Stomach (tissue), 9 donors: Measurements from ENCODE around the gene RTBDN. TPM values are rescaled to one million over a fixed set of nuclear protein-coding genes. Genes with fewer than 3 reads are reported as not detected.

Source experiments
- DNase-seq, 2 donors: peaks; one replicate each; pipeline versions ENCODE4 v3.0.0 to v3.0.0-alpha.2; 2013 to 2019
- H3K27ac ChIP-seq, 5 donors: fragments of 200-600 bp in 4 of 5; sonication (generic) in 4 of 5; one replicate each; pipeline ENCODE4 v1.5.1; 2013 to 2019; ENCODE audit warnings: mild to moderate bottlenecking in 1 of 5, moderate library complexity in 1 of 5
- H3K27me3 ChIP-seq, 3 donors: fragments of 200-600 bp; sonication (generic); one replicate each; pipeline ENCODE4 v1.5.1; 2017 to 2019; ENCODE audit warnings: mixed run types in 1 of 3
- H3K36me3 ChIP-seq, 4 donors: fragments of 200-600 bp; sonication (generic); 1 replicate in 3 of 4; 2 replicates in 1 of 4; pipeline ENCODE4 v1.5.1; 2016 to 2019
- H3K4me1 ChIP-seq, 4 donors: fragments of 200-600 bp; sonication (generic); one replicate each; pipeline ENCODE4 v1.5.1; 2016 to 2019
- H3K4me3 ChIP-seq, 4 donors: fragments of 200-600 bp; sonication (generic) in 3 of 4; one replicate each; pipeline ENCODE4 v1.5.1; 2016 to 2019; ENCODE audit warnings: mild to moderate bottlenecking in 1 of 4
- H3K9me3 ChIP-seq, 4 donors: fragments of 200-600 bp; sonication (generic); one replicate each; pipeline ENCODE4 v1.5.1; 2016 to 2019
- CTCF ChIP-seq, 7 experiments: fragments of 450-650 bp in 4 of 7; fragments of 200-600 bp in 3 of 7; sonication (generic) in 3 of 7; IDR thresholded peaks; one replicate each; pipeline ENCODE4 v1.5.1; 2016 to 2019; ENCODE audit warnings: antibody characterized with exemption in 7 of 7, control low read depth in 2 of 7, mild to moderate bottlenecking in 1 of 7
- EP300 ChIP-seq: sonication (generic); formaldehyde crosslinking; IDR thresholded peaks from one replicate; pipeline ENCODE4 v1.6.1; 2017; ENCODE audit warnings: antibody characterized with exemption
- POLR2A ChIP-seq, 4 donors: fragments of 450-650 bp; IDR thresholded peaks; one replicate each; pipeline ENCODE4 v1.6.1; 2016; ENCODE audit warnings: antibody characterized with exemption in 4 of 4, control low read depth in 2 of 4, mild to moderate bottlenecking in 1 of 4, moderate library complexity in 1 of 4
- POLR2AphosphoS5 ChIP-seq, 3 donors: sonication (generic); formaldehyde crosslinking; IDR thresholded peaks; one replicate each; pipeline ENCODE4 v1.6.1; 2016; ENCODE audit warnings: antibody characterized with exemption in 3 of 3
- WGBS, 5 donors: extraction: QIAGEN DNeasy Blood & Tissue Kit in 3 of 5; methylation state at CpG; one replicate each; pipeline versions ENCODE4 v1.1.5 to v1.1.7; 2013 to 2018; 5-methylcytosine and 5-hydroxymethylcytosine counted together
- intact Hi-C: fragments of 100-400 bp; cut with DNase I; formaldehyde crosslinking; loops from one replicate; pipeline ENCODE4 v1.15.1; 2023; ENCODE audit warnings: low total_unique reads
- polyA plus RNA-seq, 3 donors: library from polyadenylated mRNA; stranded (reverse); fragments of 200-250 nt; gene quantifications; one replicate each; pipeline ENCODE4 v1.2.3, GENCODE V29; 2013
- total RNA-seq, 5 donors: library from RNA; depleted of rRNA; stranded (reverse); fragments of >200 nt; gene quantifications; one replicate each; pipeline versions ENCODE4 v1.1.0 to v1.2.3, GENCODE V29; 2014 to 2016
- donor health status: healthy with polysubstance abuse.
- donor health status: Bipolar disorder and iron deficiency.
- donor health status: healthy.

Gene RTBDN
- total and polyA plus RNA-seq, 8 donors: 0.53 TPM; not detected in 7

- 67 to 78% (median 73%) methylated on average over 3 of the region's 3 CpGs for WGBS, 5 donors
- Histone ChIP-seq H3K9me3 (no peaks in the 10 kb centered on the region), H3K27ac (no peak overlapping the region), H3K4me3 (no peak overlapping the region), H3K36me3 (no peaks in the 10 kb centered on the region), H3K4me1 (peaks cover 16 to 28% (median 22%) of the 10 kb centered on the region in 4 donors), H3K27me3 (peaks cover 16 to 93% (median 46%) of the 10 kb centered on the region in 3 donors)
- intact Hi-C loops: no loop called here
- TF ChIP-seq CTCF (IDR thresholded peaks at IDR 0.05) (no peak), EP300 (no peak), POLR2A (IDR thresholded peaks at IDR 0.05) (no peak), POLR2AphosphoS5 (IDR thresholded peaks at IDR 0.05) (no peak)
- no peak for DNase-seq
Measured at GRCh38 chr19:12843999-12844732, 9.8 kb upstream of the RTBDN start.

GRCh38 chr19:12843328-12843727 lies 8.9 kb upstream of the RTBDN start:
- intact Hi-C loops: no loop called here
- WGBS, 5 donors: 83 to 92% (median 85%) methylated on average over 11 of the region's 11 CpGs
- Histone ChIP-seq H3K27me3 (peaks cover 24 to 100% (median 54%) of the 10 kb centered on the region in 3 donors), H3K27ac (no peak overlapping the region), H3K4me3 (no peak overlapping the region), H3K9me3 (no peaks in the 10 kb centered on the region), H3K36me3 (no peaks in the 10 kb centered on the region), H3K4me1 (peaks cover 24 to 35% (median 29%) of the 10 kb centered on the region in 4 donors)
- TF ChIP-seq CTCF (IDR thresholded peaks at IDR 0.05) (no peak), EP300 (no peak), POLR2A (IDR thresholded peaks at IDR 0.05) (no peak), POLR2AphosphoS5 (IDR thresholded peaks at IDR 0.05) (no peak)
- DNase-seq: no peak

GRCh38 chr19:12842511-12842910 lies 8.1 kb upstream of the RTBDN start:
- intact Hi-C loops: no loop called here
- Histone ChIP-seq H3K27ac (no peak overlapping the region), H3K36me3 (no peaks in the 10 kb centered on the region), H3K4me3 (no peak overlapping the region), H3K4me1 (peaks cover 24 to 36% (median 28%) of the 10 kb centered on the region in 4 donors), H3K9me3 (no peaks in the 10 kb centered on the region), H3K27me3 (peaks cover 24 to 100% (median 62%) of the 10 kb centered on the region in 3 donors)
- no peak for TF ChIP-seq EP300
- DNase-seq: no peak
- 90 to 94% (median 93%) methylated on average over 18 of the region's 18 CpGs for WGBS, 5 donors

GRCh38 chr19:12841094-12841493 lies 6.7 kb upstream of the RTBDN start:
- Histone ChIP-seq H3K27me3 (peaks cover 24 to 100% (median 72%) of the 10 kb centered on the region in 3 donors), H3K4me1 (peaks cover 20 to 34% (median 27%) of the 10 kb centered on the region in 4 donors), H3K4me3 (peak overlapping the region; percentile 4 to 31 (median 26)), H3K9me3 (no peaks in the 10 kb centered on the region), H3K27ac (no peak overlapping the region), H3K36me3 (no peaks in the 10 kb centered on the region)
- DNase-seq: peak in 1 of 2 donors; percentile 78
- TF ChIP-seq CTCF (IDR thresholded peaks at IDR 0.05) (no peak), POLR2AphosphoS5 (IDR thresholded peaks at IDR 0.05) (no peak), EP300 (no peak), POLR2A (IDR thresholded peaks at IDR 0.05) (no peak)
- intact Hi-C loops: no loop called here
- WGBS, 5 donors: 3 to 5% (median 4%) methylated on average over 8 to 29 of the region's 29 CpGs
